ENCODE measurements around the gene MAGOH. TPM values are rescaled to one million over a fixed set of nuclear protein-coding genes. Genes with fewer than 3 reads are reported as not detected.
A peak's percentile ranks its signal among the peaks of the same experiment; 100 is the strongest.

Gene MAGOH
- total and polyA plus RNA-seq, 11 donors = 18.8 to 74.2 (median 24.1) TPM

DNA sequence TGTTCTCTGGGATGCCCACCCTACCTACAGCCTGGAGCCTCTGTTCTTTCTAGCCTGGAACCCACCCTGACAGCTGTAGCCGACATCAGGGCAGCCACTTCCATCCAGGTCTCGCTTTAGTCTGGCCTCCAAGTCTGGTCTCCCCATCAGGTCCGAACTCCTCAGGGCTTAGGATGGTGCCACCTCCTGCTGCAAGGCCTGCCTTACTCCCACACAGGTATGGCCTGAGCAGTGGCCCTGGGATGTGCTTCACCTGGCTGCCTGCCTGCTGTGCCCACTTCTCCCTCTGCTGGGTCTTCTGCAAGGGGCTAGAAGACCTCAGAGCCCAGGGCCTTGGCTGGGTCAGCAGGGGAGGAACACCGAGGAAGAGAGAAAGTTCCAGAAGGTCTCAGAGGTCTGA lies 35.7 kb upstream of the MAGOH start:
- H3K36me3 ChIP-seq = peaks cover 0 to 3% (median 0%) of the 10 kb centered on the region in 9 donors
- no peak overlapping the region for H3K4me3 ChIP-seq
- no peak overlapping the region for H3K27ac ChIP-seq
- H3K9me3 ChIP-seq = no peaks in the 10 kb centered on the region
- no peak for ATAC-seq
- no peaks in the 10 kb centered on the region for H3K27me3 ChIP-seq
- DNase-seq = no peak
- 87 to 95% (median 90%) methylated on average over 4 of the region's 4 CpGs for WGBS, 4 donors
- intact Hi-C loops (cut with DNase I) = no loop called here
- H3K4me1 ChIP-seq = no peaks in the 10 kb centered on the region
- no peak for TF ChIP-seq POLR2A (IDR thresholded peaks at IDR 0.05)
- TF ChIP-seq, protein P1, sequence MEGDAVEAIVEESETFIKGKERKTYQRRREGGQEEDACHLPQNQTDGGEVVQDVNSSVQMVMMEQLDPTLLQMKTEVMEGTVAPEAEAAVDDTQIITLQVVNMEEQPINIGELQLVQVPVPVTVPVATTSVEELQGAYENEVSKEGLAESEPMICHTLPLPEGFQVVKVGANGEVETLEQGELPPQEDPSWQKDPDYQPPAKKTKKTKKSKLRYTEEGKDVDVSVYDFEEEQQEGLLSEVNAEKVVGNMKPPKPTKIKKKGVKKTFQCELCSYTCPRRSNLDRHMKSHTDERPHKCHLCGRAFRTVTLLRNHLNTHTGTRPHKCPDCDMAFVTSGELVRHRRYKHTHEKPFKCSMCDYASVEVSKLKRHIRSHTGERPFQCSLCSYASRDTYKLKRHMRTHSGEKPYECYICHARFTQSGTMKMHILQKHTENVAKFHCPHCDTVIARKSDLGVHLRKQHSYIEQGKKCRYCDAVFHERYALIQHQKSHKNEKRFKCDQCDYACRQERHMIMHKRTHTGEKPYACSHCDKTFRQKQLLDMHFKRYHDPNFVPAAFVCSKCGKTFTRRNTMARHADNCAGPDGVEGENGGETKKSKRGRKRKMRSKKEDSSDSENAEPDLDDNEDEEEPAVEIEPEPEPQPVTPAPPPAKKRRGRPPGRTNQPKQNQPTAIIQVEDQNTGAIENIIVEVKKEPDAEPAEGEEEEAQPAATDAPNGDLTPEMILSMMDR (IDR thresholded peaks at IDR 0.05) = no peak

GRCh38 chr1:53273526-53273925 lies 35.2 kb upstream of the MAGOH start:
- DNase-seq = no peak
- H3K27me3 ChIP-seq = no peaks in the 10 kb centered on the region
- no peaks in the 10 kb centered on the region for H3K9me3 ChIP-seq
- WGBS, 4 donors = 65 to 90% (median 84%) methylated on average over 2 of the region's 2 CpGs
- H3K4me1 ChIP-seq = no peaks in the 10 kb centered on the region
- TF ChIP-seq, protein P1 (IDR thresholded peaks at IDR 0.05) = no peak
- TF ChIP-seq POLR2A (IDR thresholded peaks at IDR 0.05) = no peak
- intact Hi-C loops (cut with DNase I) = no loop called here
- H3K27ac ChIP-seq = no peak overlapping the region
- peaks cover 0 to 3% (median 0%) of the 10 kb centered on the region in 9 donors for H3K36me3 ChIP-seq
- H3K4me3 ChIP-seq = no peak overlapping the region
- ATAC-seq = no peak

DNA sequence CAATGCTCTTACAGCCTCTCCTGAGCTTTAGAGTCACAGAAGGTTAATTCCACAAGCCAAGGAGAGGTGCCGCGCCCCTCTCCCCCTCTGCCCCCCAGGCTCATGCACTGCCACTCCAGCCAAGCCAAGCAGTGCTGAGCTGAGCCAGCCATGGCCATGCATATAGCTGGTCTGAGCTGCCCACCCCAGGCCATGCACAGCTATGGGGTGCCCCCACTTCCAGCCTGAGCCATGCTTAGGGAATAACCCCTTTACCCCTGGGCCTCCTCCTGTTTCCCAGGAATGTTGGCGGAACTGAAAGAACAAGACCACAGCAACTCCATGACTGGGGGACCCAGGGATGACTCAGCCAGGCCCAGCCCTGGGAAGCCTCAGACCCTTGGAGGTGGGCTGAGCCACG lies 34.0 kb upstream of the MAGOH start:
- no peak overlapping the region for H3K27ac ChIP-seq
- no peak for DNase-seq
- ATAC-seq = no peak
- H3K27me3 ChIP-seq = no peaks in the 10 kb centered on the region
- 83 to 94% (median 90%) methylated on average over 3 to 4 of the region's 4 CpGs for WGBS, 4 donors
- TF ChIP-seq POLR2A (IDR thresholded peaks at IDR 0.05) = no peak
- TF ChIP-seq, protein P1 (IDR thresholded peaks at IDR 0.05) = no peak
- no peak overlapping the region for H3K4me3 ChIP-seq
- peaks cover 0 to 3% (median 0%) of the 10 kb centered on the region in 9 donors for H3K36me3 ChIP-seq
- no peaks in the 10 kb centered on the region for H3K4me1 ChIP-seq
- no peaks in the 10 kb centered on the region for H3K9me3 ChIP-seq
- intact Hi-C loops (cut with DNase I) = no loop called here

GRCh38 chr1:53271446-53272090 lies 33.2 kb upstream of the MAGOH start:
- Histone ChIP-seq H3K27ac (no peak overlapping the region), H3K4me3 (no peak overlapping the region), H3K36me3 (no peaks in the 10 kb centered on the region), H3K4me1 (no peaks in the 10 kb centered on the region), H3K27me3 (no peaks in the 10 kb centered on the region), H3K9me3 (no peaks in the 10 kb centered on the region)
- DNase-seq = no peak
- peak in 3 of 4 donors; percentile 35 to 43 (median 36) for ATAC-seq
- 92 to 95% (median 93%) methylated on average over 5 of the region's 5 CpGs for WGBS, 4 donors
- intact Hi-C loops (cut with DNase I) = no loop called here
- TF ChIP-seq POLR2A (IDR thresholded peaks at IDR 0.05) = no peak
- TF ChIP-seq, protein P1 (IDR thresholded peaks at IDR 0.05) = no peak
